PC-9 (cell line): Measurements from ENCODE around the gene FFAR2.

Source experiments
- EZH2 ChIP-seq: fragments of 200-600 bp; sonication (generic); IDR thresholded peaks from 2 replicates; pipeline ENCODE4 v1.8.0; 2017; ENCODE audit warnings: antibody characterized with exemption, low read depth
- TF ChIP-seq, protein P1 (sequence below): fragments of 200-600 bp; sonication (generic); conservative IDR thresholded peaks from 2 replicates; pipeline ENCODE4 v1.6.1; 2017; ENCODE audit warnings: mixed run types, antibody characterized with exemption, mild to moderate bottlenecking, moderate library complexity

DNA sequence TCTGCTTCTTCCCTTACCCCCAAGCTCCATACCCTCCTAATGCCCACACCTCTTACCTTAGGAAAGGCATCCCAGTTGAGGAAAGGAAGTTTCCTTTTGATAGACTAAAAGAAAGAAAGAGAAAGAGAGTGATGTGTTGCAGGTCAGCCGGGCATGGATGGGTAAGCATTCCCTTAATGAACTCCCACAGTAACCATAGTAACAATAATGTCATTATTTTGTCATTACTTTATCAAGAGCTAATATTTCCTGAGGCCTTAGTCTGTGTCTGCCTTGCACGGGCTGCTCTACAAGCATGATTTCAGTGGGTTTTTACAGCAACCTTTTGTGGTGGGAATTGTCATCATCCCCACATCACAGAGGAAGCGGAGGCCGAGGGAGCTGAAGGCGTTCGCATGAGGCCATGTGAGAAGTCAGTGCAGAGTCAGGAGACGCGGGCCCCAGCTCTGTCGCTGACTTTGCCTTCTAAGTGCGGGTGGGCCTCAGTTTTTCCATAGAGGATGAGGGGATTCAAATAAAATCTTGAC lies 39.7 kb downstream of the FFAR2 start:
- TF ChIP-seq EZH2 = no peak
- TF ChIP-seq, protein P1, sequence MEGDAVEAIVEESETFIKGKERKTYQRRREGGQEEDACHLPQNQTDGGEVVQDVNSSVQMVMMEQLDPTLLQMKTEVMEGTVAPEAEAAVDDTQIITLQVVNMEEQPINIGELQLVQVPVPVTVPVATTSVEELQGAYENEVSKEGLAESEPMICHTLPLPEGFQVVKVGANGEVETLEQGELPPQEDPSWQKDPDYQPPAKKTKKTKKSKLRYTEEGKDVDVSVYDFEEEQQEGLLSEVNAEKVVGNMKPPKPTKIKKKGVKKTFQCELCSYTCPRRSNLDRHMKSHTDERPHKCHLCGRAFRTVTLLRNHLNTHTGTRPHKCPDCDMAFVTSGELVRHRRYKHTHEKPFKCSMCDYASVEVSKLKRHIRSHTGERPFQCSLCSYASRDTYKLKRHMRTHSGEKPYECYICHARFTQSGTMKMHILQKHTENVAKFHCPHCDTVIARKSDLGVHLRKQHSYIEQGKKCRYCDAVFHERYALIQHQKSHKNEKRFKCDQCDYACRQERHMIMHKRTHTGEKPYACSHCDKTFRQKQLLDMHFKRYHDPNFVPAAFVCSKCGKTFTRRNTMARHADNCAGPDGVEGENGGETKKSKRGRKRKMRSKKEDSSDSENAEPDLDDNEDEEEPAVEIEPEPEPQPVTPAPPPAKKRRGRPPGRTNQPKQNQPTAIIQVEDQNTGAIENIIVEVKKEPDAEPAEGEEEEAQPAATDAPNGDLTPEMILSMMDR = no peak
